Measurements from ENCODE around the gene HRK.

DNA sequence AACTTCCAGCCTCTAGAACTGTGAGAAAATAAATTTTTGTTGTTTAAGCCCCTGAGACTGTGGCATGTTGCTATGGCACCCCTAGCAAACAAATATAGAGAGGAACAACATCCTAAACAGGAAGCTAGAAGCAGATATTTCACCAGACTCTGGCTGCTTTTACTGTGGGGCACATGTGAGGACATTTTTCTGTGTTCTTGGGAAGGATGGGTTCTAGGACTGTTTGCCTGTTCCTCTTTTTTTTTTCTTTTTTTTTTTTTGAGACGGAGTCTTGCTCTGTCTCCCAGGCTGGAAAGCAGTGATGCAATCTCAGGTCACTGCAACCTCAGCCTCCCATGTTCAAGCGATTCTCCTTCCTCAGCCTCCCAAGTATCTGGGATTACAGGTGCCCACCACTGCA is 4.2 kb upstream of the HRK start:
- TF ChIP-seq E4F1 (CRISPR knock-in tag; IDR thresholded peaks at IDR 0.05; ENCODE audit: borderline replicate concordance) (no peak), PATZ1 (CRISPR knock-in tag; IDR thresholded peaks at IDR 0.05; ENCODE audit: borderline replicate concordance) (no peak)
- TF ChIP-seq, protein P1, sequence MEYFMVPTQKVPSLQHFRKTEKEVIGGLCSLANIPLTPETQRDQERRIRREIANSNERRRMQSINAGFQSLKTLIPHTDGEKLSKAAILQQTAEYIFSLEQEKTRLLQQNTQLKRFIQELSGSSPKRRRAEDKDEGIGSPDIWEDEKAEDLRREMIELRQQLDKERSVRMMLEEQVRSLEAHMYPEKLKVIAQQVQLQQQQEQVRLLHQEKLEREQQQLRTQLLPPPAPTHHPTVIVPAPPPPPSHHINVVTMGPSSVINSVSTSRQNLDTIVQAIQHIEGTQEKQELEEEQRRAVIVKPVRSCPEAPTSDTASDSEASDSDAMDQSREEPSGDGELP (CRISPR knock-in tag; IDR thresholded peaks at IDR 0.05; ENCODE audit: borderline replicate concordance): no peak
